NB4 (cell line): ENCODE results near the gene NMT1.

Experiments used
- DNase-seq: peaks from one replicate; pipeline ENCODE4 v3.0.0; 2010; ENCODE audit warnings: low read depth
- H3K4me3 ChIP-seq: one replicate; pipeline ENCODE4 v1.5.1; 2011; ENCODE audit warnings: mild to moderate bottlenecking, low read depth, low read length, moderate library complexity
- CTCF ChIP-seq: IDR thresholded peaks from one replicate; pipeline ENCODE4 v1.5.1; 2012; ENCODE audit warnings: low read depth, low read length
- MYC ChIP-seq: IDR thresholded peaks from 2 replicates; pipeline ENCODE4 v1.6.1; 2011; ENCODE audit warnings: low read depth, low read length
- POLR2A ChIP-seq: IDR thresholded peaks from 2 replicates; pipeline ENCODE4 v1.6.1; 2011; ENCODE audit warnings: mild to moderate bottlenecking; ENCODE audit not compliant: insufficient read length; ENCODE audit errors: extremely low read depth
- TF ChIP-seq, protein P1 (sequence below): IDR thresholded peaks from 2 replicates; pipeline ENCODE4 v1.6.1; 2011; ENCODE audit warnings: low read depth, low read length

The NMT1 gene

DNA sequence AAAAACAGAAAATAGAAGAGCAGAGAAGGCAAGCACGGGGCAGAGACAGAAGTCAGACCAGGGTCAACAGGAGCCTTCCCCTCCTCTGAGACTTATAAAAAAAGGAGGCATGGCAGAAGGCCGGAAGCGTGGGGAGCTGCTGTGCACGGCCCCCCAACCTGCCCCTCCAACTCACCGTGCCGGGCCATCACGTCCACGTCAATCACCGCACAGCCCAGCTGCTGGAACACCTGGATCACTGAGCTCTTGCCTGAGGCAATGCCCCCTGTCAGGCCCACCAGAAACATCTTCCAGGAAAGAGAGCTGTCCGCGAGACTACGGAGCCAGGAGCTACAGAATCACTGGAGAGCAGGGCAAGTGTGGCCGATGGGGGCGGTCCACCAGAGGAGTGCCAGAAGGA, 26.5 kb upstream of the NMT1 start:
- no peak overlapping the region for H3K4me3 ChIP-seq
- DNase-seq: no peak
- TF ChIP-seq POLR2A (no peak), CTCF (no peak), MYC (no peak)
- TF ChIP-seq, protein P1, sequence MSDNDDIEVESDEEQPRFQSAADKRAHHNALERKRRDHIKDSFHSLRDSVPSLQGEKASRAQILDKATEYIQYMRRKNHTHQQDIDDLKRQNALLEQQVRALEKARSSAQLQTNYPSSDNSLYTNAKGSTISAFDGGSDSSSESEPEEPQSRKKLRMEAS: no peak

GRCh38 chr17:45035848-45036247, 25.3 kb upstream of the NMT1 start:
- no peak for DNase-seq
- no peak overlapping the region for H3K4me3 ChIP-seq
- TF ChIP-seq POLR2A (no peak), CTCF (no peak), MYC (no peak)
- TF ChIP-seq, protein P1: no peak

DNA sequence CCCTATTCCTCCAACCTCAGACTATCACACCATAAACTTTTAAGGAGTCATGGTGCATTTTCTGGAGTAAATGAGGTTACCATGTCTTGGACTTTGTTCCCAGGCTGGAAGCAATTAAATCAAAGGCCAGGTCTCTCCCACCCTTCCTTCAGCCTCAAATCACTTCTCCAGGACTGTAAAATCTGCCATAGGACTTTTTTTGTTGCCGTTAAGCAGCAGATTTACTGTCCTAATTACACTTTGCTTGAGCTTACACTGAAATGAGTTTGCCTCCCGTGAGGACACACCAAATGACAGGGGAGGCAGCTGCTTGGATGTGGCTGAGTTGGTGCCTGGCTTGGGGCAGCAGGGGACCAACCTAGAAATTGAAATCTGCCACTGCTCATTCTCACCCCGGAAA, 24.4 kb upstream of the NMT1 start:
- no peak for DNase-seq
- no peak for TF ChIP-seq CTCF
- no peak for TF ChIP-seq MYC
- no peak for TF ChIP-seq POLR2A
- TF ChIP-seq, protein P1: no peak
- no peak overlapping the region for H3K4me3 ChIP-seq

GRCh38 chr17:45038728-45039634, 22.1 kb upstream of the NMT1 start:
- no peak for TF ChIP-seq POLR2A
- TF ChIP-seq CTCF: no peak
- TF ChIP-seq, protein P1: no peak
- TF ChIP-seq MYC: no peak
- H3K4me3 ChIP-seq: no peak overlapping the region
- no peak for DNase-seq

DNA sequence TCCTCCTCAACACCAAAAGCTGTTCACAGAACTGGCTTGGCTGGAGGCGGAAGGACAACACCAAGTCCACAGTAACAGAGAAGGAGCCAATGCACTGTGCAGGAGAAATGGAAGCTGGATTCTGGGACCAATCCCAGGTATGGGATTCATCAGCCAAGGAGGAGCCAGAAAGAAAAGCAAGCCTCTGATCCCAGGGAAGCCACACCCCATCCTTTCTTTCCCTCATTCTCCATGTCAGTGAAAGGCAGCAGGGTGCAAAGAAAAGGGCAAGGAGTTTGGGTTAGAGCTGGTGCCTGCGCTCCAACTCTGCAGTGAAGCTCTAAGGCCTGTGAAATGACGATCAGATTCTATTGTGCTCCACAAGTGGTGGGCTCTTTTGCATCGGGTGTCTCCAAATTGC, 20.7 kb upstream of the NMT1 start:
- no peak overlapping the region for H3K4me3 ChIP-seq
- DNase-seq: no peak
- TF ChIP-seq, protein P1: no peak
- TF ChIP-seq CTCF: no peak
- TF ChIP-seq POLR2A: no peak
- TF ChIP-seq MYC: no peak
